GM12891 (cell line): ENCODE measurements around the gene TPX2.

Experiments used
- DNase-seq: peaks from one replicate; pipeline ENCODE4 v3.0.0; 2011; ENCODE audit warnings: low spot score; ENCODE audit not compliant: insufficient read length
- FAIRE-seq: peaks from 2 replicates; lab custom pipeline; 2011; peaks lifted over from hg19 to GRCh38; lab: Jason Lieb, UNC
- PAX5 ChIP-seq: IDR thresholded peaks from 2 replicates; pipeline ENCODE4 v1.6.1; 2011; ENCODE audit warnings: low read length, moderate library complexity, mild to moderate bottlenecking; ENCODE audit not compliant: insufficient read depth, severe bottlenecking
- POLR2A ChIP-seq: IDR thresholded peaks from 2 replicates; pipeline ENCODE4 v1.6.1; 2011; ENCODE audit warnings: low read depth, low read length, control low read depth
- POLR2AphosphoS5 ChIP-seq: IDR thresholded peaks from 2 replicates; pipeline ENCODE4 v1.6.1; 2011; ENCODE audit warnings: low read depth, low read length, control low read depth
- POU2F2 ChIP-seq: IDR thresholded peaks from 2 replicates; pipeline ENCODE4 v1.6.1; 2011; ENCODE audit warnings: low read depth, mild to moderate bottlenecking, control low read depth, low read length, moderate library complexity
- SPI1 ChIP-seq: IDR thresholded peaks from 2 replicates; pipeline ENCODE4 v1.6.1; 2011; ENCODE audit warnings: low read depth, low read length, control low read depth
- TAF1 ChIP-seq: IDR thresholded peaks from 2 replicates; pipeline ENCODE4 v1.6.1; 2011; ENCODE audit warnings: low read depth, low read length, control low read depth

The TPX2 gene

GRCh38 chr20:31836853-31837608 is 97.9 kb downstream of the TPX2 start:
- FAIRE-seq: no peak
- no peak for DNase-seq

GRCh38 chr20:31837896-31838397 is 98.9 kb downstream of the TPX2 start:
- TF ChIP-seq SPI1 (no peak), TAF1 (no peak), PAX5 (no peak), POLR2AphosphoS5 (no peak), POU2F2 (no peak), POLR2A (no peak)
- DNase-seq (no peak), FAIRE-seq (no peak)

More at GRCh38 chr20:31836853-31837608, 97.9 kb downstream of the TPX2 start:
- no peak for TF ChIP-seq TAF1
- TF ChIP-seq POU2F2: no peak
- TF ChIP-seq POLR2AphosphoS5: no peak
- no peak for TF ChIP-seq PAX5

GRCh38 chr20:31838646-31839292 is 99.7 kb downstream of the TPX2 start:
- FAIRE-seq: no peak
- TF ChIP-seq TAF1: no peak
- no peak for TF ChIP-seq POLR2A
- no peak for TF ChIP-seq PAX5
- TF ChIP-seq POU2F2: no peak
- no peak for TF ChIP-seq POLR2AphosphoS5
- TF ChIP-seq SPI1: no peak
- no peak for DNase-seq

DNA sequence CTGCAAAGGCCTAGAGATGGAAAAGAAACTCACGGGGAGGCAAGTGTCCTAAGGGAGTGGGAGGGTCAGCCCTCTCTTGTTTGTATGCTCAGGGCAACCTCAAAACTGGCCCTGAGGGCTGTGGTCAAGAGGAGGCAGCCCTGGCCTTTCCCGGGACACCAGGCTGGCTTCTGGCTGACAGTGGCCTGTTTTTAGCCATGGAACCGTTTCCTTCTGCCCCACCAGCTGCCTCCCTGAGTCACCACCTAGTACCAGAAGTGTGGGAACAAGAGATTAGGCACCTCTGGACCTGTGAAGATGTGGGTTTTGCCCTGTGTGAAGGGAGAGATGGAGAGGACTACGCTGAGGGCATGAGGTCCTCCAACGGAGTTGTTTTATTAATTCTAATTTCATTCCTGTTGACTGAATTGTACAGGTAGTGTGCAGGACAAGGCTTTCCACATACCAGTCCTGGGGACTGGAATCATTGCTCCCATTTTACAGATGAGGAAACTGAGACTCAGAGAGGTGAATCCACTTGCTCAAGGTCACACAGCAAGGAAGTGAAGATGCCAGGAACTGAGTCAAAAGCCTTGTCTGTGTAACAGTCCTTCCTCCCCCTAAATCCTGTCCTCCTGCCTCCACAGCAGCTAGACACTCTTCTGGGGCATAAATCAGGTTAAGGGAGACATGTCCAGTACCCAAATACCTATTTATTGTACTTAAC is 100.8 kb downstream of the TPX2 start:
- no peak for TF ChIP-seq PAX5
- no peak for TF ChIP-seq TAF1
- TF ChIP-seq POU2F2: no peak
- no peak for TF ChIP-seq POLR2A
- TF ChIP-seq SPI1: no peak
- no peak for TF ChIP-seq POLR2AphosphoS5
- FAIRE-seq (no peak), DNase-seq (no peak)

DNA sequence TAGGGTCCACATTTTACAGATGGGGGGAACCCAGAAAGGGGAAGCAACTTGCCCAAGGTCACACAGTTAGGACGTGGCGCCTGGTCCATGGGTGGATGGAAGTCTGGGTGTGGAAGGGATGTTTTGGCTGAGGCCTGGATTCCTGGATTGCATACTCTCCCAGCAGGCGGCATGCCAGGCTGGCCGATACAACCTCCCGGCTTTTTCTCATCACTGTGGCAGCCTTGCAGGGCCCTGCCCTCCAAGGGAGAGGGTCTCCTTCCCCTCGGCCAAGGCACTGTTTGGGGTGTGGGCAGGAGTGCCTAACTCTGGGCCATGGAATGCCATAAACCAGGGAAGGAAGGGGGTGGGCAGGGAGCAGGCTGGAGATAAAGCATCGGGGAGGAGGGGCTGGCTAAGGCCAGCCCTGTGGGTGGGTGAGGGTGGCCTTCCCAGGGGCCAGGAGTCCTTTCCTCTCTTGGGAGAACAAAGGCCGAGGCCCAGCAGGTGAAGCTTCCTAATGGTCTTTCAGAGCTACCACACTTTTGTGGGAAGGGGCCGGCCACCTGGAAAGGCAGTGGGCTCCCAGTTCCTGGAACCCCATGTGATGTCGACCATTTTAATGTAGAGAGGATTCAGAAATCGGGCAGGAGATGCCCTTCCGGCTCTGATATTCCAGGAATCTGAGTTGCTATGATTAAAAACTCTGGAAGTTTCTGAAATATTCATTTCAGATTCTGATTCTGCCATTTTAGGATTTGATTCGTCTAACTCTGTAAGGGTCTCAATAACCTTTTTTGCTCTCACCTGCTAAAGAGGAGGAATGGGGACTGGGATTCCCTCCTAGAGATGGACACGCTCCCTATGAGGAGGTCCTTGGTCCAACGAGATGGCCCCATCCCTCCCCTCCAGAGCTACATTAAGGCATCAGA is 102.1 kb downstream of the TPX2 start:
- no peak for DNase-seq
- TF ChIP-seq POU2F2 (no peak), POLR2A (no peak), PAX5 (no peak)
- no peak for FAIRE-seq

DNA sequence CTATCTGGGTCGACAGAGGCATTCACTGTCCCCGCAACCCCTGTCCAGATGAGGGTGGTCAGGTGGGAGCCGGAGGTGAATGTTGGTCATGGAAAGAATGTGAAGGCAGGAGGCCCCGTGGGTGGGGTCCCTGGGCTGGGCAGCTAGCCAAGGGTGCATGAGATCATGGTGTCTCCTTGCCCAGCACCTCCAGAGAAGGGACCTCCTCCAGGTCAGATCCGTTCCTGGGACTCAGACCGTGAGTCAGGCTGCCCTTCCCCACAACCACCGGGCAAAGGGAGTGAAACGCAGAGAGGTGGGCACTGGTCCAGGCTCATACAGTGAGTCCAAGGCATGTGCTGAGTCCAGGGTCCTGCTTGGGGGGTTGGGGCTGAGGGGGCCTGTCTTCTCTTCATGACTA is 102.8 kb downstream of the TPX2 start:
- FAIRE-seq (no peak), DNase-seq (no peak)
- TF ChIP-seq TAF1 (no peak), SPI1 (no peak), POLR2A (no peak), POU2F2 (no peak), POLR2AphosphoS5 (no peak), PAX5 (no peak)

- TF ChIP-seq SPI1 (no peak), PAX5 (no peak), POU2F2 (no peak), POLR2AphosphoS5 (no peak)
- no peak for DNase-seq
- no peak for FAIRE-seq
These were observed 103.5 kb downstream of the TPX2 start for GRCh38 chr20:31842471-31843157.

- no peak for TF ChIP-seq POLR2A
- TF ChIP-seq POLR2AphosphoS5: no peak
- TF ChIP-seq SPI1: no peak
- TF ChIP-seq PAX5: no peak
- no peak for TF ChIP-seq POU2F2
- TF ChIP-seq TAF1: no peak
- FAIRE-seq: no peak
These were observed 104.2 kb downstream of the TPX2 start for GRCh38 chr20:31843288-31843687.

More at GRCh38 chr20:31843288-31843687, 104.2 kb downstream of the TPX2 start:
- DNase-seq: no peak
